ENCODE data around the gene TMEM140. TPM values are rescaled to one million over a fixed set of nuclear protein-coding genes. Genes with fewer than 3 reads are reported as not detected.

The TMEM140 gene
- total RNA-seq, 1 experiment from 2014 or later: not detected

- POLR2A ChIA-PET (ENCODE audit: low non-redundant PET): no interaction called here
- no peak overlapping the region for H3K4me3 ChIP-seq (ENCODE audit: low read depth, low read length, poor library complexity, severe bottlenecking)
- BruUV-seq (replicated peaks): no TSS peak
- no peak for DNase-seq (ENCODE audit: low spot score)
- no peaks in the 10 kb centered on the region for H3K36me3 ChIP-seq (ENCODE audit: insufficient read depth, low read length, poor library complexity, severe bottlenecking)
- no peaks in the 10 kb centered on the region for H3K27me3 ChIP-seq (replicated peaks; ENCODE audit: insufficient read depth, low read depth, low read length, poor library complexity)
- H3K4me1 ChIP-seq (ENCODE audit: insufficient read depth, low read length, poor library complexity, severe bottlenecking): no peaks in the 10 kb centered on the region
- intact Hi-C loops (cut with micrococcal nuclease; ENCODE audit: unreplicated experiment): no loop called here
- no peak for TF ChIP-seq EZH2 (IDR thresholded peaks at IDR 0.05; ENCODE audit: borderline replicate concordance, low read depth, low read length, poor library complexity, severe bottlenecking)
- TF ChIP-seq CTCF (conservative IDR thresholded peaks at IDR 0.05; ENCODE audit: low read depth, low read length): no peak
- CTCF ChIA-PET: no interaction called here
- H3K27ac ChIP-seq (ENCODE audit: low read depth, low read length, poor library complexity, severe bottlenecking): no peak overlapping the region
- H3K9me3 ChIP-seq (ENCODE audit: low read depth, low read length, poor library complexity, severe bottlenecking): peaks cover 17% of the 10 kb centered on the region
These were observed 34.2 kb downstream of the TMEM140 start for GRCh38 chr7:135181929-135182678.

GRCh38 chr7:135183478-135183877, 35.6 kb downstream of the TMEM140 start:
- POLR2A ChIA-PET (ENCODE audit: low non-redundant PET): no interaction called here

GRCh38 chr7:135184254-135184841, 36.5 kb downstream of the TMEM140 start:
- no TSS peak for BruUV-seq (replicated peaks)
- ChIA-PET POLR2A (ENCODE audit: low non-redundant PET) (no interaction called here), CTCF (no interaction called here)
- no peaks in the 10 kb centered on the region for H3K36me3 ChIP-seq (ENCODE audit: insufficient read depth, low read length, poor library complexity, severe bottlenecking)
- H3K27me3 ChIP-seq (replicated peaks; ENCODE audit: insufficient read depth, low read depth, low read length, poor library complexity): no peaks in the 10 kb centered on the region
- no peak overlapping the region for H3K4me3 ChIP-seq (ENCODE audit: low read depth, low read length, poor library complexity, severe bottlenecking)
- no peak overlapping the region for H3K27ac ChIP-seq (ENCODE audit: low read depth, low read length, poor library complexity, severe bottlenecking)
- DNase-seq (ENCODE audit: low spot score): no peak
- TF ChIP-seq EZH2 (IDR thresholded peaks at IDR 0.05; ENCODE audit: borderline replicate concordance, low read depth, low read length, poor library complexity, severe bottlenecking): no peak
- TF ChIP-seq CTCF (conservative IDR thresholded peaks at IDR 0.05; ENCODE audit: low read depth, low read length): no peak
- intact Hi-C loops (cut with micrococcal nuclease; ENCODE audit: unreplicated experiment): no loop called here
- no peaks in the 10 kb centered on the region for H3K4me1 ChIP-seq (ENCODE audit: insufficient read depth, low read length, poor library complexity, severe bottlenecking)
- peaks cover 17% of the 10 kb centered on the region for H3K9me3 ChIP-seq (ENCODE audit: low read depth, low read length, poor library complexity, severe bottlenecking)

More at GRCh38 chr7:135183478-135183877, 35.6 kb downstream of the TMEM140 start:
- no peak for DNase-seq (ENCODE audit: low spot score)
- Histone ChIP-seq H3K27me3 (replicated peaks; ENCODE audit: insufficient read depth, low read depth, low read length, poor library complexity) (no peaks in the 10 kb centered on the region), H3K4me1 (ENCODE audit: insufficient read depth, low read length, poor library complexity, severe bottlenecking) (no peaks in the 10 kb centered on the region), H3K36me3 (ENCODE audit: insufficient read depth, low read length, poor library complexity, severe bottlenecking) (no peaks in the 10 kb centered on the region), H3K4me3 (ENCODE audit: low read depth, low read length, poor library complexity, severe bottlenecking) (no peak overlapping the region), H3K9me3 (ENCODE audit: low read depth, low read length, poor library complexity, severe bottlenecking) (peaks cover 17% of the 10 kb centered on the region), H3K27ac (ENCODE audit: low read depth, low read length, poor library complexity, severe bottlenecking) (no peak overlapping the region)
- intact Hi-C loops (cut with micrococcal nuclease; ENCODE audit: unreplicated experiment): no loop called here
- BruUV-seq (replicated peaks): no TSS peak
- no peak for TF ChIP-seq EZH2 (IDR thresholded peaks at IDR 0.05; ENCODE audit: borderline replicate concordance, low read depth, low read length, poor library complexity, severe bottlenecking)
- TF ChIP-seq CTCF (conservative IDR thresholded peaks at IDR 0.05; ENCODE audit: low read depth, low read length): no peak
- CTCF ChIA-PET: no interaction called here

All from A673 (cell line).